ENCODE results near the gene GRPR.

GRPR gene

DNA sequence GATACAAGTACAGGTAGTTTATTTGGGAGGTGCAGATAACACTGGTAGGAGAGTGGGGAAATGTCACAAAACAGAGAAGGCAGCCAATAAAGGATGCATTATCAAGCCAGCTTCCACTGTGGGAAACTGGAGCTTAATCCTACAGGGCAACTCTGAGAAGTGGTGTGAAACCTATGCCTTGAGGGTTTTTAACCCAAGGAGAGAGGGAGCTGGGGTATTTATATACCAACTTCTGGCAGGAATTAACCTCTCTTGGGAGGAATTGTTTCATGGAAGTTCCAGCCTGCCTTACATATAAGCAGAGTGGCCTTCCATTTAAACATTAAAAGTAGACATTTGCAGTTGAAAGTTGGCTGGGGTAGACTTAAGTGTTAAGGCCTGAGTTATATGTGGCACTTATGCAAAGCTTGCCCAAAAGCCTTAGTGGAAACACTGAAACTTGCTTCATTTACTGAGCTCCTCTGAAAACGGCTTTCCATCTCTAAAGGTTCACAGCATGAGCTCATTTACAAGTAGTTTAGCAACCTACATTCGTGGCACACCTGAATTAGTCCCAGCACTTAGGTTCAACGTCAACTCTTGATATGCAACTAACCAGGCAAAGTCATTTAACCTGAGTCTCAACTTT, 63.1 kb downstream of the GRPR start:
- no peak for DNase-seq

DNA sequence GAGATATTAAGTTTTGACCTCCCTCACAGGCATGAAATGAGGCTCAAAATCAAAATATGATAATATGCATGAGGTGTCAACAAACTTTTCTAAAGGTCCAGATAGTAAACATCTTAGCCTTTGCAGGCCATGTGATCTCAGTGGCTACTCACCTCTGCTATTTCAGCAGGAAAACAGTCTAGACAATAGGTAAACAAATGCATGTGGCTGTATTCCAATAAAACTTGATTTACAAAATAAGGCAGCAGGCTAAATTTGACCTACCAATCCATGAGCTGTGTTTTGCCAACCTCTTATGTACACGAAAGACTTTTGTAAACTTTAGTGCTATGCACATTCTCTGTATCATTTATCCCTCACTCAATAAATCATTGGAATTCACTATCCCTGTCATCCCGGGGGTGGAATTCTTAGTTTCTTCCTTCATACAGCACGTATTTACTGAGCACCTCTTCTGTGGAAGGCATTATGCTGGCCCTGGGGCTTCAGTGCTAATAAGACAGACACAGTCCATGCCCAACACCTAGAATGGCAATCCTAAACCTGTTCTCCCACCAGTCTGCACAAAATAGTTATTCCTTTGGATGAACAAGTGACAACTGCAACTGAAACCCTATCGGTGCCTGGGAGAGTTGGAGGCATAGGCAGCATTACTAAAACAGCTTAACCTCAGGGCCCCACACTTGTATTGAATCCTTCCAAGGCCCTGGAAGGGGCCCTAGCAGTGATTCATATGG, 63.8 kb downstream of the GRPR start:
- no peak for DNase-seq

DNA sequence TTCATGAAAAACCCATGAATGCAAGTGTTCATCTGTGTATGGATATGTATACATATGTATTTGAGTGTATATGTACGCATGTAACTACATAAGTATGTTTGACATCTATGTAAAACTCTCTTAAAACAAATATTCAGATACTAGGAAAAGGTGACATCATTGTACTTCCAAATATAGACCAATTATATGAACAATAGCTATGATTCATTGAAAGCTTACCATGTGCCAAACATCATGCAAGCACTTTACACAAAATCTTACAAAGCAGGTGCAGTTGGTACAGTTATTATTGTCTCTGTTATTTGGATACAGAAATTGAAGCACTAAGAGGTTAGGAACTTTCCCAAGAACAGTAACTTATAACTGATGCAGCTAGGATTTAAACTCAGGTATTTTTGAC, 65.3 kb downstream of the GRPR start:
- DNase-seq = no peak

DNA sequence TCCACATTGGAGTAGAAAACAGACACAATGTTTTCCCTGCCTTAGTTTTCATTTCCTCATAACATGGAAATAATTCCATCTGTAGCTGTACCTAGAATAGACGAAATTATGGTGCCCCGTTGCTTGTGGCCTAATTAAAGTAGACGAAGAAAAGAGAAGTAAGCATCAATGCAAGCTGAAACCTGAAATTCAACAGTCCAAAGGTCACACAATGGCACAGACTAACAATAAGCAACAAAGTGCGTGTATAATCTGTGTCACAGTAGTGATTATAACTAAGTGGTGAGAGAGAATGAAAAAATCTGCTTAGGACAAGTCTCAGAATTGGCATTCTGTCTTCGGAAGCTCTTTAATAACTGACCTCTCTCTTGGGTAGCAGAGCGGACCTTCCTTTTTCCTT, 68.2 kb downstream of the GRPR start:
- no peak for DNase-seq

DNA sequence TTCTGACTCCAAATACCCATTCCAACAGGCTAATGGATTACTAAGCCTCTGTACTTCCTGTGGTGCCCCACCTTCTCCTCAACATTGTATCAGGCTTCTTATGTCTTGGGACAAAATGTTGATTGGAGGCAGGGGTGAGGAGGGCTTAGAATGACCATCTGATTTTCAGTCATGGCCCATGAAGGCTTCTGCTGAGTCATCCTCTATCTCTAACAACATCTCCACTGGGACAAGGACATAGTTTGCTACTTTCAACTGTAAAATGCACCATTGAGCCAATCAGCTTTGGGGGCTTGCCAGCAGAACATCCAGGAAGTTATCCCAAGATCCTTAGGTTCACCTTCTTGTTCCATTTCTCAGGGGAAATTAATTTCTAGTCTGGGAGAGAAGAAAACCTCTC, 73.5 kb downstream of the GRPR start:
- DNase-seq = no peak

DNA sequence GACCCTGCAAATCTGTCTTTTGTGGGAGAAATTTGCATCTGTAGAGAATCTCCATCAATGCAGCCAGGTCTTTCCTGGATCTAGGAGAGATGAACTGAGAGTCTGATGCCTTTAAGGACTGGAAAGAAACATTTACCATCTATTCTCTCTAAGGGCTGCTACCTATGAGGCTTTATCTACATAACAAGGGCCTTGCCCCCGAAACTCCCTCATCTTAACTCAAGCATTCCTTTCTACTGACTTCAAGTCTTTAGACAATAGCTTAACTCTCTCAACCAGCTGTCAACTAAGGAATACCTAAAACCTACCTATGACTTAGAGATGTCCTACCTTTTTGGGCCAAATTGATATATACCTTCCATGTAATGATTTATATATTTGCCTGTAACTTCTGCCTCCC, 76.0 kb downstream of the GRPR start:
- no peak for DNase-seq

DNA sequence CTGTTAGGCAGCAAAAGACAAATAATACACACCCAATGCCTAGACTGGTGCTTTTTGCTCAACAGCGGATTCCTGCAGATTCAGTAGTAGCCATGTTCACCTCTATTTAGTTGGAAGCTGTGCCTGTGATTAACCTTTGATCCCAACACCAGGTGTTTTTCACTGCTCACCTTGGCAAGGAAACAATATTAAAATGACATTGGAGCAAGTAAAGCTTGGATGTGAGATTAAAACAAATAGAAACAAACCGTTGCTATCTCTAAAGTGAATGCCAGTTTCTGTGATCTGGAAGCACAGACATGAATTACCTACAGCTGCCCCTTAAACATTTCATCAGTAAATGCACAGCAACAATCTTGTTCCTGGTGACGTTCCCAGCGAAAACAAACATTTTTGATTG, 79.6 kb downstream of the GRPR start:
- no peak for DNase-seq

Data from NCI-H146 (cell line).